OCI-LY3 (cell line): ENCODE data around the gene MFSD12.

Source experiments
- CTCF ChIP-seq: fragments of 200-600, 300-600 bp; sonication (generic); IDR thresholded peaks from 2 replicates; pipeline ENCODE4 v1.5.1; 2014; ENCODE audit warnings: antibody characterized with exemption, low read length, low read depth
- EZH2phosphoT487 ChIP-seq: fragments of 200-600 bp; shearing (Covaris generic); IDR thresholded peaks from 2 replicates; pipeline ENCODE4 v1.6.1; 2018; ENCODE audit warnings: antibody characterized with exemption, mixed run types, low read depth

GRCh38 chr19:3591876-3592613, 34.7 kb upstream of the MFSD12 start:
- TF ChIP-seq CTCF (no peak), EZH2phosphoT487 (no peak)
